ENCODE data around the gene MMP13.
"Not testable (repeated sequence)": the region's sequence is repeated elsewhere in the genome, so short reads cannot be mapped to it uniquely, and the experiment has no call there.

- TF ChIP-seq CTCF (IDR thresholded peaks at IDR 0.05 in 4 of 5, conservative IDR thresholded peaks at IDR 0.05 in 1 of 5); POLR2A (IDR thresholded peaks at IDR 0.05): not testable (repeated sequence)
These were observed 18.2 kb upstream of the MMP13 start for GRCh38 chr11:102973698-102974097.

Data from gastrocnemius medialis (tissue), 4 donors.